NCI-H1417 treated with DMSO at 0.1 percent for 48 hours (cell line): ENCODE results near the gene KLRF2.

Experiments
- DNase-seq: peaks from one replicate; lab custom pipeline; 2025; lab: John Stamatoyannopoulos, UW

The KLRF2 gene

GRCh38 chr12:9936591-9936990, 55.3 kb downstream of the KLRF2 start:
- no peak for DNase-seq

- no peak for DNase-seq
These were observed 59.1 kb downstream of the KLRF2 start for GRCh38 chr12:9940375-9940774.

- no peak for DNase-seq
These were observed 60.5 kb downstream of the KLRF2 start for GRCh38 chr12:9941838-9942237.

- no peak for DNase-seq
These were observed 62.0 kb downstream of the KLRF2 start for GRCh38 chr12:9943240-9943639.

- DNase-seq = no peak
These were observed 63.1 kb downstream of the KLRF2 start for GRCh38 chr12:9944391-9944790.
